Hair follicular keratinocyte (primary cell): Measurements from ENCODE around the gene SBNO2. TPM values are rescaled to one million over a fixed set of nuclear protein-coding genes. Genes with fewer than 3 reads are reported as not detected.

ENCODE experiments used
- total RNA-seq: library from RNA; depleted of rRNA; stranded (reverse); fragments of >200 nt; gene quantifications from 2 replicates; pipeline ENCODE4 v1.2.3, GENCODE V29; 2015

SBNO2 gene
- 47.8 and 61.4 TPM in 2 replicates for total RNA-seq

DNA sequence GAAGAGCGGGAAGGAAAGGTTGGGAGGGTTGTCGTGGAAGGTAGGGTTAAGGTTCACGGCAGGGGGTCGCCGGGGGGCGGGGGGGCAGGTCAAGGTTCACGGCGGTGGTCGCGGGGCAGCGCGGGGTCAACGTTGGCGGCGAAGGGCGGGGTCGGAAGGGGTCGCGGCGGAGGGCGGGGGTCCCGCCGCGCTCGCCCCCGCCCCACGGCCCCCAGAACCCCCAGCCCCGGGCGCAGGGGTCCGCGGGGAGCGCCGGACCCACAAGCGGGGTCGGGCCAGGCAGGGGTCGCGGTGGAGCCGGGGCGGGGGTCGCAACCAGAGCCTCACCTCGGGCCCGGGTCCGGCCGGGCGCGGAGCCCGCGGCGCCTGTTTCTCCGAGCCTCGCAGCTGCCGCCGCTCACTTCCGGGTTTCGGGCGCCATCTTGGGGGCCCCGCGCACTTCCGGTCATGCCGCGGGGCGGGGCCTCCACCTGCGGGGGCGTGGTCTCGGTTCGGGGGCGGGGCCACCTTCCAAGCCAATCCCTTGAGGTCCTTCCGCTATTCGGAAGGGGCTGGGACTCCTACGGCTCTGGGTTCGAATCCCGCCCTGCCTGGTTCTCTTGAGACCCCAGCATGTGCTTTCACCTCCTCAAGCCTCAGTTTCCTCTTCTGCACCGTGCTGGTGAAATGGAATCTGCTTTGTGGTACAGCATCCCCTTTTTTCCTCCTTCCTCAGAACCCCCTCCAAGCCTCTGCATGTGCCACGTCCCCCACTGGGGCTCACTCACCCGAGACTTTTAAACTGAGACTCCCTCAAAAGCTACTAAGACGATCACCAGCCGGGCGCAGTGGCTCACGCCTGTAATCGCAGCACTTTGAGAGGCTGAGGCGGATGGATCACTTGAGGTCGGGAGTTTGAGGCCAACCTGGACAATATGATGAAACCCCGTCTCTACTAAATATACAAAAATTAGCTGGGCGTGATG, at the start of gene SBNO2:
TSS of gene SBNO2 (minus strand) at position 424 of the 965 bp plus-strand sequence. CDS start 19,992 bp downstream, outside the sequence.

DNA sequence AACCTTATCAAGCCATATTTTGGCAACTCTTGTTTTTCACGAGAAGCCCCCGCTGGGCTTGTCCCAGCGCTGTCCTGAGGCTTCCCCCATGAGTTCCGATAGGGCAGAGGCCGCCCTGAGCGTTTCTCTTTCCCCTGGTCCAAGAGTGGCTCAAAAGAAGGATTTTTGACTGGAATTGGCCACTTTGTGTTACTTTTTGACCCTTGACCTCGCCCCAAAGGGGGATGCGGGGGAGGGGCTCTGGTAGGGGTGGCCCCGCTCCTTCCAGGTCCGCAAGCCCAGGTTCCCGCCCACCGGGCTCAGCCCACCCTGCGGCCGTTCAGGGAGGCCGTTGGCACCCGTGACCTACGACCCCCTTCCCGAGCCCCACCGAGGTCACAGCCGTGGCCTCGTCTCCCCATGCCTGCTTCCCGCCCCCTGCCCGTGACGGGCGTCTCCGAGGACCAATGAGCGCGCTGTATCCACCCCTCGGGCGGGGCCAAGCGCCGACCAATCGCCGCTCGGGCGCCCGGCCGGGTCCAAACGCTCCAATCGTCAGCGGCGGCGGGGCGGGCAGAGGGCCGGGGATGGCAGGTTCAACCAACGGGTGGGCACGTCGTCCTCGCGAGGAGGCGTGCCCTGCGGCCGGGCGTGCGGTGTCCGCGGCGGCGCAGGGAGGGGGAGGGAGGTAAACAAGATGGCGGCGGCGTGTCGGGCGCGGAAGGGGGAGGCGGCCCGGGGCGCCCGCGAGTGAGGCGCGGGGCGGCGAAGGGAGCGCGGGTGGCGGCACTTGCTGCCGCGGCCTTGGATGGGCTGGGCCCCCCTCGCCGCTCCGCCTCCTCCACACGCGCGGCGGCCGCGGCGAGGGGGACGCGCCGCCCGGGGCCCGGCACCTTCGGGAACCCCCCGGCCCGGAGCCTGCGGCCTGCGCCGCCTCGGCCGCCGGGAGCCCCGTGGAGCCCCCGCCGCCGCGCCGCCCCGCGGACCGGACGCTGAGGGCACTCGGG, 31.3 kb upstream of the SBNO2 start, which contains the start of gene STK11:
TSS of gene STK11 (plus strand) at position 665 of the 986 bp plus-strand sequence. CDS start 1,136 bp downstream, outside the sequence.

GRCh38 chr19:1103708-1104310, 70.3 kb downstream of the SBNO2 start, which contains the start of gene GPX4:
GPX4 (plus strand) TSS chr19:1103994; CDS start chr19:1104044, 50 bp downstream.

DNA sequence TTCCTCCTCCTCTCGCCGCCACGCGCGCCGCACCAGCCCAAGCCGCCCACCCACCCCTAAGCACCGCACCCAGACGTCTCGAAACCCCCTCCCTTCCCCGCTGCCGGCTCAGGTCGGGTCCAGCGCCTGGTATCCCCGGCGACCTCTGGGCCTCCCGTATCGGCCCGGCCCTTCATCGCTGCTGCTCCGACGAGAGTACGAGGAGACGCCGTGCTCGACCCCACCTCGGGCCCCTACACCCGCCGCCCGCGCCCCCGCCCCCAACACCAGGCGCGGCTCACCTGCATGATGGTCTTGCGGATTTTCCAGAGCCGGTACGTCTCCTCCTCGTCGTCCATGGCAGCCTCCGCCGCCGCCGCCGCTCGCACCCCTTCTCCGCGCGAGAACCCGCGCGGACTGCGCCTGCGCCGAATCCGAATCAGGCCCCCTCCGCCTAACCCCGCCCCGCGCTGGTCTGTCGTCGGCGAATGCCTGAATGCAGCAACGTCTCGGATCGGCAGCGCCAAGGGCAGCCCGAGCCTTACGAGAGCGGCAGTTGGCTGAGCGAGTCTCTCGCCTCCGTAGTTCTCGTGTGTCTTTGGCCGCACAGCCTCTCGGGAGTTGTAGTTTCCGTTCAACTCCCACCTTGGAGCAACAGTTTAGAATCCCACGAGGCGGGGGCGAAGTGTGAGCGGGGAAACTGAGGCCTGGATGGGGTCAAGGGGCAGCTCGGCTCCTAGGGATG, 78.9 kb downstream of the SBNO2 start, which contains the start of gene POLR2E:
TSS of gene POLR2E (minus strand) at position 398 of the 724 bp plus-strand sequence. CDS start at position 338, 60 bp downstream.

GRCh38 chr19:1066748-1067340, 107.2 kb downstream of the SBNO2 start, which contains the start of gene ARHGAP45:
ARHGAP45 (plus strand) TSS chr19:1067167; CDS start chr19:1067406, 239 bp downstream.

Other genes with a start within 250 kb of the SBNO2 start
- 4.5 and 4.8 TPM in 2 replicates for gene ARID3A, start 248.2 kb downstream of the SBNO2 start, total RNA-seq
- gene WDR18, start 189.9 kb downstream of the SBNO2 start, total RNA-seq: 68.2 and 87.6 TPM in 2 replicates
- gene GRIN3B, start 173.8 kb downstream of the SBNO2 start, total RNA-seq: 0.95 and 2.3 TPM in 2 replicates
- 142 and 147 TPM in 2 replicates for gene TMEM259, start 153.1 kb downstream of the SBNO2 start, total RNA-seq
- gene RNU6-2, start 152.7 kb downstream of the SBNO2 start, total RNA-seq: not detected in 2 replicates
- gene CNN2, start 147.7 kb downstream of the SBNO2 start, total RNA-seq: 239 and 254 TPM in 2 replicates
- gene ABCA7, start 134.2 kb downstream of the SBNO2 start, total RNA-seq: 14.0 and 24.3 TPM in 2 replicates
- gene ARHGAP45, start 107.1 kb downstream of the SBNO2 start, total RNA-seq: 3.2 and 5.4 TPM in 2 replicates
- gene POLR2E, start 78.9 kb downstream of the SBNO2 start, total RNA-seq: 125 and 242 TPM in 2 replicates
- gene GPX4, start 70.3 kb downstream of the SBNO2 start, total RNA-seq: 302 and 333 TPM in 2 replicates
- gene STK11, start 31.5 kb upstream of the SBNO2 start, total RNA-seq: 70.8 and 101 TPM in 2 replicates
- 2.8 and 6.2 TPM in 2 replicates for gene CBARP, start 63.7 kb upstream of the SBNO2 start, total RNA-seq
- gene ATP5F1D, start 67.5 kb upstream of the SBNO2 start, total RNA-seq: 90.0 and 106 TPM in 2 replicates
- gene MIDN, start 74.3 kb upstream of the SBNO2 start, total RNA-seq: 17.1 and 30.5 TPM in 2 replicates
- 166 and 172 TPM in 2 replicates for gene CIRBP, start 95.1 kb upstream of the SBNO2 start, total RNA-seq
- gene FAM174C, start 101.3 kb upstream of the SBNO2 start, total RNA-seq: 65.4 and 81.1 TPM in 2 replicates
- gene EFNA2, start 111.6 kb upstream of the SBNO2 start, total RNA-seq: not detected in 2 replicates
- 161 and 201 TPM in 2 replicates for gene NDUFS7, start 209.6 kb upstream of the SBNO2 start, total RNA-seq
- gene GAMT, start 227.3 kb upstream of the SBNO2 start, total RNA-seq: 5.2 and 6.9 TPM in 2 replicates
- gene DAZAP1, start 233.3 kb upstream of the SBNO2 start, total RNA-seq: 84.1 and 126 TPM in 2 replicates